ENCODE data around the gene S1PR4. TPM values are rescaled to one million over a fixed set of nuclear protein-coding genes. Genes with fewer than 3 reads are reported as not detected.

The S1PR4 gene
- total and polyA plus RNA-seq, 2 of the 8 experiments (the other 6 are each of a cell fraction or from before 2014, with no cell fraction given): not detected

DNA sequence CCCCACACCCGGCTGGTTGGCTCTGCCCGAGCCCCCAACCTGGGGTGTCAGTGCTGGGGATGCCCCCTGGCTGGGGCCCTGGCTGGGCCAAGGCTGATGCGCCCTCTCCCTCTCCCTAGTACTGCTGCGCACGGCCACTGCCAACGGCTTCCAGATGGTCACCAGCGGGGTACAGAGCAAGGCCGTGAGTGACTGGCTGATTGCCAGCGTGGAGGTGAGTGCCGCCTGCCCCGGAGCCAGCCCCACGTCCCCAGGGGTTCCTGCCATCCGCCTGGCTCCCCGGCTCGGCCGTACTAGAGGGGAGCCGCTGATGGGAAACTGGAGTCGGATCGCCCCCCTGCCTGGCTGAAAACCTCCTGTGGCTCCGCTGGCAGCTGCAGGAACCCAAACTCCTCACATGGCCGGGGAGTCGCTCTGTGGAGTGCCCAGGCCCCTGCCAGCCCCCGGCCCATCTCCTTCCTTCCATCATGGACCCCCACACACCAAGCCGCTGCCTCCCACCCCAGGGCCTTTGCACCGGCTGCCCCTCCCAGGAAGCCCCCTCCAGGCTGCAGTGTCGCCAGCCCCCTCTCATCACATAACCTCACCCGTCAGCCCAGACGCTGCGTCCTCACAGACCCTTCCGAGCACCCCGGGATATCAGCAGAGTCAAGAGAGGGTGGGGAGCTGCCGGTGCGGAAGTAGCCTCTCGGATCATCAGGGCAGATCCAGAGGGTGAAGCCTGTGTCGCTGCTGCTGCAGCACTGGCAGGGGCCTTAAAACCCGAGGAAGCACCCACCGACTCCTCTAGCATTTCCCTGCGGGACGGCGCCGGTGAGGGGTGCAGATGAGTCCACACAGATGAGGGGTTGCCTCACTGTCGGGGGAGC lies 17.7 kb downstream of the S1PR4 start:
- Histone ChIP-seq H4K8ac (ENCODE audit: extremely low read depth, insufficient read depth, low read length) (no peak overlapping the region), H3K36me3 (ENCODE audit: control insufficient read depth in 2 of 4, insufficient read depth in 4 of 4, low read length in 3 of 4) (peaks cover 2 to 22% (median 7%) of the 10 kb centered on the region in 4 experiments; a peak in 3 of 8 replicates), H2AK5ac (ENCODE audit: low read depth, low read length) (no peak overlapping the region), H2BK20ac (ENCODE audit: low read length) (no peak overlapping the region), H3K9ac (replicated peaks in 1 of 4; ENCODE audit: extremely low read depth in 1 of 4, low read depth in 3 of 4, low read length in 3 of 4) (no peak overlapping the region), H2BK5ac (ENCODE audit: low read depth, low read length) (no peak overlapping the region), H3K18ac (ENCODE audit: extremely low read depth, low read length) (no peak overlapping the region), H2AFZ (ENCODE audit: low read length) (no peak overlapping the region), H3K14ac (ENCODE audit: insufficient read length) (no peak overlapping the region), H3K27me3 (replicated peaks in 1 of 4; ENCODE audit: control insufficient read depth in 3 of 4, extremely low read depth in 1 of 4, insufficient read depth in 3 of 4, low read length in 3 of 4) (no peaks in the 10 kb centered on the region), H3K4me2 (ENCODE audit: insufficient read depth in 1 of 2, low read depth in 2 of 2, low read length in 2 of 2) (no peak overlapping the region), H3K23ac (ENCODE audit: insufficient read length) (no peak overlapping the region), H3K4ac (replicated peaks; ENCODE audit: insufficient read length, low read depth, low read length) (no peak overlapping the region), H3K4me1 (replicated peaks in 1 of 4; ENCODE audit: control insufficient read depth in 3 of 4, insufficient read depth in 4 of 4, low read length in 3 of 4) (no peaks in the 10 kb centered on the region), H3K23me2 (ENCODE audit: low read depth, low read length) (no peaks in the 10 kb centered on the region), H3K56ac (replicated peaks; ENCODE audit: insufficient read length, low read depth, low read length) (no peak overlapping the region), H4K20me1 (replicated peaks in 1 of 2; ENCODE audit: control insufficient read depth in 1 of 2, insufficient read depth in 2 of 2, low read length in 2 of 2) (peaks cover 11 to 12% of the 10 kb centered on the region in 2 experiments), H2BK12ac (ENCODE audit: low read depth, low read length) (no peak overlapping the region), H3K79me2 (ENCODE audit: control insufficient read depth in 1 of 2, insufficient read depth in 2 of 2, low read length in 2 of 2) (peaks cover 0 to 12% of the 10 kb centered on the region in 2 experiments; a peak in 2 of 4 replicates), H3K79me1 (ENCODE audit: low read depth, low read length) (peaks cover 8% of the 10 kb centered on the region; the same call in 1 of the 2 replicates), H3K27ac (ENCODE audit: low read depth, low read length) (no peak overlapping the region), H3K4me3 (ENCODE audit: extremely low read depth in 1 of 4, insufficient read depth in 2 of 4, low read depth in 3 of 4, low read length in 4 of 4) (no peak overlapping the region), H3K9me3 (ENCODE audit: insufficient read depth in 2 of 2, low read depth in 1 of 2, low read length in 1 of 2) (no peaks in the 10 kb centered on the region), H4K91ac (replicated peaks; ENCODE audit: insufficient read length, low read length) (no peak overlapping the region), H2BK120ac (replicated peaks; ENCODE audit: low read depth, low read length) (no peak overlapping the region), H4K5ac (ENCODE audit: insufficient read length, low read depth, low read length) (no peak overlapping the region), H2BK15ac (ENCODE audit: low read length) (no peak overlapping the region)
- FAIRE-seq (no peak), DNase-seq (ENCODE audit: low read depth in 1 of 2, low spot score in 2 of 2) (no peak)
- POLR2A ChIA-PET (ENCODE audit: partially characterized antibody): interaction anchor here (1.6 kb wide), 1 partner anchor 9 kb away, joined by 3 read pairs; no protein-coding TSS in a partner anchor
- 91% methylated on average over 38 of the region's 42 CpGs; no CpG with 5 or more reads in 1 of the 2 experiments for WGBS, 2 experiments (ENCODE audit: extremely low coverage in 1 of 2, insufficient coverage in 1 of 2, insufficient read length in 1 of 2, insufficient replicate concordance in 2 of 2, low coverage in 1 of 2, low lambda C conversion rate in 2 of 2, missing lambda C conversion rate in 1 of 2)
- TF ChIP-seq EGR1 (IDR thresholded peaks at IDR 0.05; ENCODE audit: borderline replicate concordance, low read depth, low read length): no peak
- CTCF ChIA-PET (ENCODE audit: partially characterized antibody): no interaction called here
